ENCODE measurements around the gene TST. TPM values are rescaled to one million over a fixed set of nuclear protein-coding genes. Genes with fewer than 3 reads are reported as not detected.

TST gene
- polyA plus RNA-seq, 3 donors = 38.6 to 50.3 (median 41.7) TPM

GRCh38 chr22:37016134-37016910 lies 2.9 kb downstream of the TST start:
- no peak for DNase-seq (ENCODE audit: low read depth in 3 of 3, low spot score in 2 of 3)

- DNase-seq (ENCODE audit: low read depth in 3 of 3, low spot score in 2 of 3) = no peak
Observed at GRCh38 chr22:37015587-37015878, 3.7 kb downstream of the TST start.

GRCh38 chr22:37014835-37015586 lies 4.2 kb downstream of the TST start:
- DNase-seq (ENCODE audit: low read depth in 3 of 3, low spot score in 2 of 3) = no peak

GRCh38 chr22:37014415-37014806 lies 4.8 kb downstream of the TST start:
- no peak for DNase-seq (ENCODE audit: low read depth in 3 of 3, low spot score in 2 of 3)

- DNase-seq (ENCODE audit: low read depth in 3 of 3, low spot score in 2 of 3) = no peak
Observed at GRCh38 chr22:37012956-37013355, 6.3 kb downstream of the TST start.

- no peak for DNase-seq (ENCODE audit: low read depth in 3 of 3, low spot score in 2 of 3)
Observed at GRCh38 chr22:37012262-37012904, 6.9 kb downstream of the TST start.

GRCh38 chr22:37011472-37011871 lies 7.8 kb downstream of the TST start:
- no peak for DNase-seq (ENCODE audit: low read depth in 3 of 3, low spot score in 2 of 3)

- DNase-seq (ENCODE audit: low read depth in 3 of 3, low spot score in 2 of 3) = no peak
Observed at GRCh38 chr22:37010976-37011375, 8.3 kb downstream of the TST start.

- DNase-seq (ENCODE audit: low read depth in 3 of 3, low spot score in 2 of 3) = no peak
Observed at GRCh38 chr22:37010174-37010573, 9.1 kb downstream of the TST start.

GRCh38 chr22:37009490-37009889 lies 9.8 kb downstream of the TST start:
- no peak for DNase-seq (ENCODE audit: low read depth in 3 of 3, low spot score in 2 of 3)

- DNase-seq (ENCODE audit: low read depth in 3 of 3, low spot score in 2 of 3) = no peak
Observed at GRCh38 chr22:37008365-37008764, 10.9 kb downstream of the TST start.

GRCh38 chr22:37007651-37008050 lies 11.6 kb downstream of the TST start:
- DNase-seq (ENCODE audit: low read depth in 3 of 3, low spot score in 2 of 3) = no peak

GRCh38 chr22:37002633-37003032 lies 16.6 kb downstream of the TST start:
- no peak for DNase-seq (ENCODE audit: low read depth in 3 of 3, low spot score in 2 of 3)

GRCh38 chr22:37001826-37002225 lies 17.4 kb downstream of the TST start:
- no peak for DNase-seq (ENCODE audit: low read depth in 3 of 3, low spot score in 2 of 3)

- DNase-seq (ENCODE audit: low read depth in 3 of 3, low spot score in 2 of 3) = no peak
Observed at GRCh38 chr22:37000676-37001534, 18.3 kb downstream of the TST start.

- DNase-seq (ENCODE audit: low read depth in 3 of 3, low spot score in 2 of 3) = no peak
Observed at GRCh38 chr22:36999463-36999862, 19.8 kb downstream of the TST start.

- DNase-seq (ENCODE audit: low read depth in 3 of 3, low spot score in 2 of 3) = no peak
Observed at GRCh38 chr22:36998620-36999351, 20.5 kb downstream of the TST start.

- no peak for DNase-seq (ENCODE audit: low read depth in 3 of 3, low spot score in 2 of 3)
Observed at GRCh38 chr22:36997746-36998145, 21.5 kb downstream of the TST start.

GRCh38 chr22:36991206-36991605 lies 28.0 kb downstream of the TST start:
- no peak for DNase-seq (ENCODE audit: low read depth in 3 of 3, low spot score in 2 of 3)

- DNase-seq (ENCODE audit: low read depth in 3 of 3, low spot score in 2 of 3) = no peak
Observed at GRCh38 chr22:36990457-36990856, 28.8 kb downstream of the TST start.
